ENCODE measurements around the gene ETFA.

The ETFA gene

GRCh38 chr15:76223521-76223920, 87.7 kb downstream of the ETFA start:
- CTCF ChIA-PET, result interaction anchor here (0.7 to 2.8 kb wide), 8 partner anchors 9 to 1320 kb away, joined by 3 to 8 read pairs (median 3); no protein-coding TSS in a partner anchor
- DNase-seq (ENCODE audit: extremely low spot score), result peak; percentile 56
- POLR2A ChIA-PET, result interaction anchor here (0.7 kb wide), 1 partner anchor 813 kb away, joined by 5 read pairs; no protein-coding TSS in a partner anchor
- no peak for TF ChIP-seq CTCF (IDR thresholded peaks at IDR 0.05; ENCODE audit: control extremely low read depth, extremely low read depth, low read depth, missing control alignments)

DNA sequence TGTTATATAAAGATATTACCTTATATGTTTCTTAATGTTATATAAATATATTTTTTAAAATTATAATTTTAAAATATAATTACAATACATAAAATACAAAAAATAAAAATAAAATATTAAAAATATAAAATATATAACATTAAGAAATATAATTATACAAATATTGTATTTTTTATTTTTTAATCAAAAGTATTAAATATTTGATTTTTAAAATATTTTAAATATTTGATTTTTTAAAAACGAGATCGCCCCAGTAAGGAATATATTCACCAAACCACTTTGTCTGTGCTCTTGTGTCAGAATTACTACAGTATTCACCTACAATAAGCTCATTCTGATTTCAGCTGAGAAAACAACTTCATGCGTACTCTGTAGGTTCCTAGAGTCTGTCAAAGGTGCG, 89.1 kb downstream of the ETFA start:
- ChIA-PET POLR2A (no interaction called here), CTCF (interaction anchor here (1.1 to 2.8 kb wide), 3 partner anchors 13 to 31 kb away, joined by 3 to 8 read pairs (median 7); no protein-coding TSS in a partner anchor)
- no peak for DNase-seq (ENCODE audit: extremely low spot score)
- no peak for TF ChIP-seq CTCF (IDR thresholded peaks at IDR 0.05; ENCODE audit: control extremely low read depth, extremely low read depth, low read depth, missing control alignments)

DNA sequence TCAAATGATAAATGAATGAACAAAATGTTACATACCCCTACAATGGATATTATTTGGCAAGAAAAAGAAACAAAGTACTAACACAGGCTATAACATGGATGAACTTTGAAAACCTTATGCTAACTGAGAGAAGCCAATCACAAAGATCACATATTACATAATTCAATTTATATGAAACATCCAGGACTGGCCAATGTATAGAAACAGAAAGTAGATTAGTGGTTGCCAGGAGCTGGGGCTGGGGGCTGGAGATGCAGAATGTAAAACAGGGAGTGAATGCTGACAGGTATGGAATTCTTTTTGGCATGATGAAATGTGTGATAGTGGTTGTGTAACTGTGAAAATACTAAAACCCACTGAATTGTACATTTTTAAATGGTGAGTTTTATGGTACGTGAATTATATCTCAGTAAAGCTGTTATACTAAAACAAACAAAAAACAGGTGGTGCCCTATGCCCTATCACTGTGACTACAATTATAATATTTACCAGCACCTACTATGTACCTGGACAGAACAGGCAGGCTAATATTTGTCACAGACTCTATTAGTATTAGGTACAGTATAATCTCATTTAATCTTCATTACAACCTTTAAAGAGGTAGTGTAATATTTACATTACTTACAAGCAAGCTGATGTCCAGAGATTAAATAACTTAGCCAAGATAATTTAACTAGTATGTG, 90.0 kb downstream of the ETFA start:
- DNase-seq (ENCODE audit: extremely low spot score), result no peak
- ChIA-PET CTCF (interaction anchor here (1.1 to 2.8 kb wide), 2 partner anchors 14 to 19 kb away, joined by 3 to 8 read pairs; no protein-coding TSS in a partner anchor), POLR2A (interaction anchor here (0.6 kb wide), 1 partner anchor 1045 kb away, joined by 4 read pairs; no protein-coding TSS in a partner anchor)
- no peak for TF ChIP-seq CTCF (IDR thresholded peaks at IDR 0.05; ENCODE audit: control extremely low read depth, extremely low read depth, low read depth, missing control alignments)

DNA sequence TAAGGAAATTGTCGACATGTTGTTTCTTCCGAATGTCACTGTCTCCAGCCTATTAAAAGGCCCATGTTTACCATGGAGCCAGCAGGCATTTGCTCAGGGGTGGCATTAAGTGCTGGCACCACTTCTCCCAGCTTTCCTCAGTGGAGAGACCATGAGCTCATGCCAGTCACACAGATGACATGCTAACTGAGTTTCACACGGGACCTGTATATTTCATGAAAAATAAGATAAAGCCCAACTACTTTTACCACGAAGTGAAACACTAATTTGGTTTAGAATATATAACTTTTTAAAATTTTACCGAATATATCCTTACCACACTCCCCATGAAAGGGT, 93.4 kb downstream of the ETFA start:
- ChIA-PET CTCF (interaction anchor here (0.8 to 1.4 kb wide), 5 partner anchors 9 to 78 kb away, joined by 3 read pairs; no protein-coding TSS in a partner anchor), POLR2A (no interaction called here)
- no peak for DNase-seq (ENCODE audit: extremely low spot score)
- TF ChIP-seq CTCF (IDR thresholded peaks at IDR 0.05; ENCODE audit: control extremely low read depth, extremely low read depth, low read depth, missing control alignments), result no peak

GRCh38 chr15:76217029-76217881, 94.0 kb downstream of the ETFA start:
- TF ChIP-seq CTCF (IDR thresholded peaks at IDR 0.05; ENCODE audit: control extremely low read depth, extremely low read depth, low read depth, missing control alignments), result no peak
- no peak for DNase-seq (ENCODE audit: extremely low spot score)
- ChIA-PET CTCF (interaction anchor here (0.8 to 1.3 kb wide), 4 partner anchors 8 to 78 kb away, joined by 3 read pairs; no protein-coding TSS in a partner anchor), POLR2A (no interaction called here)

DNA sequence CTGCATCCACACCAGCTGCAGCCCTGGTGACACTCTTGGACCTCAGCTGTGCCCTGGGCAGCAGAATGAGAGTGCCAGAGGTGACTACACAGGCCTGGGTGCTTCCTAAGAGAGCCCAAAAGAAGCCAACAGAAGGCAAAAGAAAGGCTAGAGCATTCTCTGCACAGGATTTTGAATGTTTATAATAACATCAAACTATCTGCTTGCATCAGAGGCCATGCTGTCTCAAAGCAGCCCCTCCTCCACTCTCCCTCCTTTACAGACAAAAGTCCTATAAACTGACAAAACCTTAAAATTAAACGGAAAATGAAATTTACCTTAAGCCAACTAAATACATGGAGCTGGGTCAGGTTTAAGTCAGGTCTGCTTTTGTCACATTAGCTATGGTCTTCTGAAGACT, 95.6 kb downstream of the ETFA start:
- no peak for TF ChIP-seq CTCF (IDR thresholded peaks at IDR 0.05; ENCODE audit: control extremely low read depth, extremely low read depth, low read depth, missing control alignments)
- POLR2A ChIA-PET, result no interaction called here
- CTCF ChIA-PET, result interaction anchor here (1.0 to 1.1 kb wide), 2 partner anchors 15 to 30 kb away, joined by 3 to 5 read pairs; no protein-coding TSS in a partner anchor
- no peak for DNase-seq (ENCODE audit: extremely low spot score)
